AG04449 (cell line): ENCODE results near the gene HDLBP.

Source experiments
- CTCF ChIA-PET: fragments of 350-600 bp; formaldehyde crosslinking; extraction: SDS; loops from one replicate; lab custom pipeline; 2021; ENCODE audit warnings: antibody characterized with exemption; lab: Yijun Ruan, JAX
- POLR2A ChIA-PET: fragments of 400-600, 350-600 bp; formaldehyde crosslinking; extraction: SDS; loops from one replicate; lab custom pipeline; 2020; ENCODE audit warnings: antibody characterized with exemption, inconsistent platforms; lab: Yijun Ruan, JAX
- DNase-seq: peaks from one replicate; pipeline ENCODE4 v3.0.0-alpha.2; 2010; ENCODE audit warnings: low read depth, low spot score
- H3K4me3 ChIP-seq: 2 replicates; pipeline ENCODE4 v1.5.1; 2011; ENCODE audit warnings: low read depth, mild to moderate bottlenecking, control low read depth, low read length
- CTCF ChIP-seq: IDR thresholded peaks from one replicate; pipeline ENCODE4 v1.5.1; 2011; ENCODE audit warnings: mild to moderate bottlenecking, moderate library complexity, low read length, control low read depth, inconsistent platforms; ENCODE audit not compliant: insufficient read depth; ENCODE audit errors: missing control alignments

The HDLBP gene

GRCh38 chr2:241215421-241215820 lies 100.1 kb downstream of the HDLBP start:
- DNase-seq = no peak
- CTCF ChIA-PET = interaction anchor here (1.4 to 2.1 kb wide), 4 partner anchors 137 to 364 kb away, joined by 3 to 7 read pairs (median 6); no protein-coding TSS in a partner anchor
- POLR2A ChIA-PET = no interaction called here
- H3K4me3 ChIP-seq = no peak overlapping the region
- no peak for TF ChIP-seq CTCF

GRCh38 chr2:241214766-241215165 lies 100.7 kb downstream of the HDLBP start:
- ChIA-PET CTCF (interaction anchor here (1.4 to 2.1 kb wide), 3 partner anchors 137 to 363 kb away, joined by 3 to 7 read pairs (median 7); no protein-coding TSS in a partner anchor), POLR2A (no interaction called here)
- no peak overlapping the region for H3K4me3 ChIP-seq
- DNase-seq = no peak
- no peak for TF ChIP-seq CTCF

- POLR2A ChIA-PET = no interaction called here
- no peak overlapping the region for H3K4me3 ChIP-seq
- DNase-seq = no peak
- CTCF ChIA-PET = interaction anchor here (1.4 to 2.1 kb wide), 2 partner anchors 136 to 299 kb away, joined by 3 to 7 read pairs; no protein-coding TSS in a partner anchor
- TF ChIP-seq CTCF = no peak
Observed at GRCh38 chr2:241214209-241214608, 101.3 kb downstream of the HDLBP start.

GRCh38 chr2:241213567-241213966 lies 101.9 kb downstream of the HDLBP start:
- POLR2A ChIA-PET = no interaction called here
- H3K4me3 ChIP-seq = no peak overlapping the region
- no peak for TF ChIP-seq CTCF
- no peak for DNase-seq
- CTCF ChIA-PET = interaction anchor here (2.1 kb wide), 1 partner anchor 136 kb away, joined by 7 read pairs; no protein-coding TSS in a partner anchor

GRCh38 chr2:241213041-241213440 lies 102.4 kb downstream of the HDLBP start:
- POLR2A ChIA-PET = interaction anchor here (1.0 kb wide), 1 partner anchor 145 kb away, joined by 3 read pairs; no protein-coding TSS in a partner anchor
- H3K4me3 ChIP-seq = no peak overlapping the region
- CTCF ChIA-PET = no interaction called here
- no peak for DNase-seq
- TF ChIP-seq CTCF = no peak

- no peak for DNase-seq
- no peak overlapping the region for H3K4me3 ChIP-seq
- no peak for TF ChIP-seq CTCF
- CTCF ChIA-PET = no interaction called here
- POLR2A ChIA-PET = no interaction called here
Observed at GRCh38 chr2:241211276-241211675, 104.2 kb downstream of the HDLBP start.
